HS-27A (cell line): ENCODE data around the gene ACVR1.
"Not testable (repeated sequence)": the region's sequence is repeated elsewhere in the genome, so short reads cannot be mapped to it uniquely, and the experiment has no call there.

Experiments used
- DNase-seq: peaks from one replicate; pipeline ENCODE4 v3.0.0-alpha.2; 2012; ENCODE audit warnings: low read depth, missing footprints

Gene ACVR1

DNA sequence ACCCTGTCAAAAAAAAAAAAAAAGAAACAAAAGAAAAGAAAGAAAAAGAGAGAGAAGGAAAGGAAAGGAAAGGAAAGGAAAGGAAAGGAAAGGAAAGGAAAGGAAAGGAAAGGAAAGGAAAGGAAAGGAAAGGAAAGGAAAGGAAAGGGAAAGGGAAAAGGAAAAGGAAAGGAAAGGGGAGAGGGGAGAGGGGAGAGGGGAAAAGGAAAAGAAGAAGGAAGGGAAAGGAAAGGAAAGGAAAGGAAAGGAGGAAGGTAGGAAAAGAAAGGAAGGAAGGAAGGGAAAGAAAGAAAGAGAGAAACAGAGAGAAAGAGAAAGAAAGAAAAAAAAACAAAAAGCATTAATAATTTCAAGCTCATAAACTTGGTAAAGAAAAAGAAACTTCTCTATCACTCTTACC lies 49.5 kb downstream of the ACVR1 start:
- not testable (repeated sequence) for DNase-seq

DNA sequence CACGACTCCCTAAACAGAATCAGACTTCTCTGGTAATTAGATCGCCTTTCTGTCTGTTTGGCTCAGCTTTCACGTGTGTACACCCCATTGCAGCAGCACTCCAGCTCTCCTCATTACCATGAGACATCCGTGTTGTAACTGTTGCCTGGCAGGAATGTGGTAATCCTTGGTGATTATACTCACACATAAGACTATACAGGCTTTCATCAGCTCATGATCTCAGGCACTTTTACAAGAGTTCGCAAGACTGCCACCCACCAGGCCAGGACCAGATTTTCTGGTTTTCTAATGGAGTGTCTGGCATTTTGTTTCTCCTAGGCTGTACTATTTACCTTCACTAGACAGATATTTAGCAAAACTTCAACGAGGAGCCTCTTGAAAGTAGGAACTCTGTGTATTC lies 50.2 kb downstream of the ACVR1 start:
- no peak for DNase-seq

DNA sequence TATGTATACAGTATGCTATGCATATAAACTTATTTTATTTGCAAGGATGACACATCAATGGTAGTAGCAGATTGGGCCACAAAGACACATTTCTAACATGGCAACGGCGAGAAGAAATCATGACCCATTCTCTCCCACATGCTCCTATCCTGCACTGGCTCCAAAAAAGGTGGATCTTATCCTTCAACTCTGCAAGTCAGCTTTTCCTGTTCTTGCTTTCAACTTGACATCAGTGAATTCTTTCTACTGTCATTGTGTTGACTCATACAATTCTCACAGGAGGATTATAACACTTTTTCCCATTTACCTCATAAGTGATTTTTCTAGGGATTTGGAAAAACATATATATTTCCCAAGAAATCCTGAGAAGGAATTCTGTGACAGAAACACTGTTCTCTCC lies 53.1 kb downstream of the ACVR1 start:
- no peak for DNase-seq

DNA sequence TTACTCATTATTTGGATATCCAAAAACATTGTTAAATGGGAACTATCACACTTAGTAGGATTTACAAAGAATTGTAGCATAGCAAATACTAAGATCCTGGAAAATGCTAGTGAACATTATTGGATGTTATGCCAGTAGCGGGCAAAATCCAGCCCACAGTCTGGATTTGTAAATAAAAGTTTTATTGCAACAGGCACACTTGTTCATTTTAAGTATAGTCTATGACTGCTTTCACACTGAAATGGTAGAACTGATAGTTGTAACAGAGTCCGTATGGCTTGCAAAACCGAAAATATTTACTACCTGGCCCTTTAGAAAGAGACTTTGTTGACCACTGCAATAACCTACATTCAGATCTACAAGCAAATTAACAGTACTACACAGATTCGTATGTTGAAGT lies 53.6 kb downstream of the ACVR1 start:
- DNase-seq, result no peak

DNA sequence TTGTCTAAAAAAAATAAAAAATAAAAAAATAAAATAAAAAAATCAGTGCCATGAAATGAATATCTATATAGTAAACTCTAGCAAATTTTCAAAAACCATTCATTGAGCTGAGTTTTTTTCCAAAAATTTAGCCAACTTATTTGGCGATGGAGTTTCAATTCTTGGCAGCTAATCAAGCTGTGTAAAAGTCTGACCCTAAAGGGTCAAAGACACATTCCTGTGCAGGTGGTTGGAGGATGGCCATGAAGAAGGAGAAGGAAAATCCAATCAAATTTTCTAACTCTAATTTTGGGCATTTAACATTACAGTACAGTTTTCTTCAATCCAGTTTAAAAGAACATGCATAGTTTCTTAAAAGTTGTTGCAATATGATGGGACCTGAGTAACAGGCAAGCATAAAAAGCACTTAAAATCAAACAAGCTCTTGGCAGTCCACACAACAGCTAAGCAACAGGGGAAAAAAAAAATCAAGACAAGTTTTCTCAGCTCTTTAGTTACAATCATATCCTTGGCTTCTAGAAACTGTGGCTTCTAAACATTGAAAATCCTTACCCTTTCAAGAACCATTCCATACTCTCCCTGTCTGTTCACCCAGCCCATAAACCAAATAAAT lies 54.5 kb downstream of the ACVR1 start:
- DNase-seq, result no peak

DNA sequence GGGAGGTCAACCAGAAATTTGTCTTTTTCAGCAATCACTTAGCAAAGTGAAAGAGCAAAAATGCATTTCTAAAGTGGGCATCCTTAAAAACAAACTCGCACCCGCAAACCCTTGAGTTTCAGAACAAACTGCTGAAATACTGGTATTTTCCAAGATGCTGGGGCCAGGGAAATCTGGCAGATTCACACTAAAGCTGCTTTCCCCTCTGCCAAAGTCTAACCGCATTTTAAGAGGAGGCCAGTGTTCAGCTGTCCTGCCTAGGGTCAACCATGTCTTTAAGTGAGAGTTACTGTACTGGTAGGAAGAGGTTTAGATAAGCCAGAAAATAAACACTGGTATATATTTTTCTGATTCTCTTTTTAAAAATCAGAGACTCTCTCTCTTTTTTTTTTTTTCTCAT lies 55.9 kb downstream of the ACVR1 start:
- DNase-seq, result no peak

DNA sequence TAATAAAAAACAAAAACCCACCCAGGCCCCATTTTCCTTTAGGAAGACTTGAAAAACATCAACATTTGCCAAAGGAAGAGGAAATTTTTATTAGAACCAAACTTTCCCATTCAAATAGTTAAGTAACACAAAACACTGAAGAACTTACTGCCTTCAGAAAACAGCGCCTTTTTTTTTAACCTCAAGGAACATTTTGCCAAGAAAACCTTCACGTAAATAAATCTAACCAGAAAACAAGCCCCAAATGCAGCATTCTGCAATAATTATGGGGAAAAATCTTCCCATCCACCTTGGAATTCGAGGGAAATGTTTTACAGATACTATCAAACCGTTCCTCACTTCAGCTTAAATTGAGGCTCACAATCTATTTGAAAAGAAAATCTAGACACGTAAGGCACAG lies 56.4 kb downstream of the ACVR1 start:
- DNase-seq, result no peak

DNA sequence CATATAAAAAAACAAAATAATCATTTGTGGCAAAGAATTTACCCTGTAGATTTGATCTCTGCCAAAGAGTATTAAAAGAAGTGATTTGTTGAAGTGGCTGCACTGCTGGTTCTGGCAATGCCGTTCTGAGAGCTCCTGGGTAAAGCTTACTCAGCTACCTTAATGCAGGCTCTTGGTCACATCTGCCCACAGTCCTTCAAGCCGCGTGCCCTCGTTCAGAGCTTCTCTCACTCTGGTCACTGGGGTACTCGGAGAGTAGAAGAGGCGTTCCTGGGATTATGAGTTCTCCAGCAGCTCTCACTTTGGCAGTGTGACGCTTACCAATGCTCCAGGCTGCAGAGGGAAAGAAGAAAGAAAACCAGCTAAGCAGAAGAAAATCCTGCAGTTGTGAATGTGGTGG lies 57.9 kb downstream of the ACVR1 start:
- DNase-seq, result no peak

DNA sequence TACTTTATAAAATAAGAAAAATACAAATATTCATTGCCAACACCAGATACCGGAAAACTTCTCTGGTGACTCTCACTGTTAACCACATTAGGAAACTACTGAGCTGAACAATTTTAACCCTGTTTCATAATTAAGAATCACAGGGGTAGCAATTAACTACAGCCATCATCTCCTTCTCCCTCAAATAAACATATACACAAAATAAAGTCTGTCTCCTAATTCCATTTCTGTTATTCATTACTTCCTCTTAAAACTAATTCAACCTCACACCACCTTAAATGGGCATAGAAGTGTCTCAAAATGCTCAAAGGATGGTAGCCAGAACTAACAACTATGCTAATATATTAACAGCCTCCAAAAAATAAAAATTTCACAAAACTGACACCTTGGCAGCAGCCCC lies 60.7 kb downstream of the ACVR1 start:
- no peak for DNase-seq

DNA sequence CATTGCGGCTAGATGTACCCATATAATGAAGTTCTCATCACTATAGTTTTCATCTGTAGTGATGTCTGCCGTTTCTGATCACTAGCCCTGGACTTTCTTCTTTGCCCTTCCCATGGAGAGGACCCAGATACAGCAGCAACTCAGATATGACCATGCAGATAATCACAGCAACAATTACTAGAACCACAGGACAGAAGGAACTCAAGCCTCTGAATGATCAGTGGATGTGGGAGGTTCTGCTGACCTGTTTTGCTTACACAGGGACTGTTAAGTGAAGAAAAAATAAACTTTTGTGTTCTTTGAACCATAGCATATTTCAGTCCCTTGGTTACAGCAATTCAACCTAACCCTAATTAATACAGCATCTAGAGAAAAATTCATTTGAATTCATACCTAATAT lies 62.7 kb downstream of the ACVR1 start:
- no peak for DNase-seq

DNA sequence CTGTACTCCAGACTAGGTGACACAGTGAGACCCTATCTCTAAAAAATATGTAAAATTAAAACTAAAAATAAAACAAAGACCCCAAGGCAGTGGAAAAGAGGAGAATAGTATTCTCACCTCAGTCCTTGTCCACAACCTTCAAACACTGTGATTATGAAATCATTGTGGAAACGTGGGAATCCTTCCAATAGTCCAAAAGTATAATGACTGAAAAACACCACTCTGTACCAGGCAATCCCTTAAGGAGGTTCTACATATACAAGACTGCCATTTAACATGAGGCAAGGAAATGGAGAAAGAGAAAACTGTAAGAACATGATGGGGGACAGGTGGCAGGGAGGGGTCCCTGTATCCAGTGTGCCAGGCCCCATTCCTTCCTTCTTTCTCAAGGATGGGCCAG lies 66.1 kb downstream of the ACVR1 start:
- no peak for DNase-seq

DNA sequence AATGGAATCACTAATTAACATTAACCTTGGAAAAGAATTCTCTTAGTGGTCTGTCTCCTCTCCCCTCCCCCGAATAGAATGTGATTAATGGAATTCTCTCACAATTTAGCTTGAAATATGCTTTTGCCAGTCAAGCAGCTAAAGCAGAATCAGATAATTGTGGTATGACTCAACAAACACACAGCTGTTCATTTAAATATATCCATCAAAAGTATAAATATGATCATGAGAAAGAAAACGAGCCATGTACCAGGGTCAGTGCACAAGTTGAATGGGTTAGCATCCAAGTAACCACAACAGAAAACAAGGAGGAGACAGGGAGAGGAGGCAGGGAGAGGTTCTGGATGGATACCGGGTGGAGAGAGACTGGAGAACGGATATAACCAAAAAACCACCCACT lies 66.9 kb downstream of the ACVR1 start:
- no peak for DNase-seq

DNA sequence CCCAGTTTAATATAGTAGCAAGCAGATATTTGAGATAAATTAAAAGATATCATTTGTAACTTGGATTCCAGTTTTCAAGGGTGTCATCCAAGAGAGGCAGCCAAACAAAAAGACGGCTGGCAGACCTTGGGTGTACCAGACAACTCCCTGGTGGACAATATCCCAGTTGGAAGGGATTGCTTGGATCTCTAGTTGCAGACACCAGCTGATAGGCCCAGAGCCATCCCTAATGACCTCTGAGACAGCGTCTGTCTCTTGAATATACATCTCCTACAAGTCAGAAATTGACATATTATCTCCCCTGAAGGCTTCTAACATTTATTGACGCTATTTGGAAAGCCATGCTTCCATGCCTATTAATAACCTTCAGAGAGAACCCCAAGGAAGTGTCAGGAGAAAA lies 67.7 kb downstream of the ACVR1 start:
- no peak for DNase-seq

DNA sequence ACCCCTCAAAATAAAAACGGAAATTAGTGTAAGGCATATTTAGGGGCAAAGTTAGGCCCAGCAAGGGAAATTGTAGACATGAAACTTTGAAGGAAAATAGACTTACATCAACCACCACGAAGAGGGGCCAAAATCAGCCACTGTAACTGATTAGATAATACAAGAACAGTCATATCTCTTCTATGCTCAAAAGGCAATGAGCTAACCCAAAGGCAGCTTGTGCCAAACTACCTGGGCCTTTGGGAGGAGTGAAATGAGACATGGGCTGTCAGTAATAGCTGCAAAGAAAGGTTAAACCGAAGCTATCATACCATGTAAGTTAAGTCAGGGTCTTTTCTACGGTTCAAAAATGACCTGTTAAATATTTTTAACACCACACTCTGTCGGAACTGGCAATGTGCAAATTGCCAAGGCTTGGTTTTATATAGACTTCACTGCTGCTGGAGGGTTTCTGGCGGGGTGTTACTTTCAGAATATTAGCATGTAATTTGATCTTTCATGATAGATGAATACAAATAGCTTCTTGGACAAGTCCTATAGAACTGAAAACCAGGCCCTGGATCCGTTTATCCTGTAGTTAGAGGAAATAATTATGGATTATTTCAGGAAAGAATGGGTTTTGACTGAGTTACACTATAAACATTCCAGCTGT lies 69.6 kb downstream of the ACVR1 start:
- DNase-seq, result no peak

DNA sequence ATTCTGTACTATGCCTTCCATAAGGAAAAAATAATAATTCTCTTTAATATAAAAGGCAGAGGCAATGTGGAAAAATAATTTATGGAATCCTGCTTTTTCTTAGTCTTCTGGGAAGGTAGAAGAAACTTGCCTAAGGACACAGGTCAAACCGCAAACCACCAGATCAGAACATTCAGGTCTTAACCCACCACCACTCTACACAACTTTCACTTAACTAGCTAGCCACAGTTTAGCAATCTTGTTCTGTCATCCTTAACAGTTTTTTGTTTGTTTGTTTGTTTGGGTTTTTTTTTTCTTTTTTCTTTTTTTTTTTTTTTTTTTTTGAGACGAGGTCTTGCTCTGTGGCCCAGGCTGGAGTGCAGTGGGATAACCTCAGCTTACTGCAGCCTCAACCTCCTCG lies 70.6 kb downstream of the ACVR1 start:
- DNase-seq, result no peak

DNA sequence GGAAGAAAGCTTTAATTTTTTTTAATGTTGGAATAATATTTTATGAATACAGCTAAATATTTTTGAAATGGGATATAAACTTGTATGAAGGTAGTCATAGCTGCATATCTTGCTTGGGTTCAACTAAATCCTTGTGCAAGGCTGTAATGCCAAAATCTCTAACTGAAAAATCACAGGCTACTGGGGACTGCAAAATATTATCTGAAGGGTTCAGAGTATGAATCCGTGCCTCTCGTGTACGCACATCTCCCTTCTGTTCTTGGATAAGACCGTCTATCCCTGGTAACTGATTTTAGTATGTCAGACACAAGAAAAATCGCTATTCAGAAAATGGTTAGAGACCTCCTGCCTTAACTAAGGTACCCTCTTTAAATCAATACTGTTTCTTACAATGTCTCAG lies 71.8 kb downstream of the ACVR1 start:
- no peak for DNase-seq

DNA sequence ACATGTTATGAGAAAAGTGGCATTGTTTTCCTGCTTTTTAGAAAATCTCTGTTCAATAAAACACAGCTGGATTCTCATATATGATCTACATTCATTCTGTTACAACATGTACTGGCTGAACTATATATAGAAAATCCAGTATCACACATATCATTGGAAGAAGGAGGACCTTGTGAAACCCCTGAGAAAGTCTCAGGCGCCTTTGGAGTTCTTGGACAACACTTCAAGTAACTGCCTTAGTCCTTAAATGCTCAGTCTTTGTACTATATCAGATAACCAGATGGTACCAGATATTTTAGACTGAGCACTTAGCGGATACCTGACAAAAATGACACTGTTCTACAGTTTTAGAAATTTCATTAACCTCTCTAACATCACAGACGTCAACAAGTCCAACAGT lies 72.2 kb downstream of the ACVR1 start:
- DNase-seq, result no peak

DNA sequence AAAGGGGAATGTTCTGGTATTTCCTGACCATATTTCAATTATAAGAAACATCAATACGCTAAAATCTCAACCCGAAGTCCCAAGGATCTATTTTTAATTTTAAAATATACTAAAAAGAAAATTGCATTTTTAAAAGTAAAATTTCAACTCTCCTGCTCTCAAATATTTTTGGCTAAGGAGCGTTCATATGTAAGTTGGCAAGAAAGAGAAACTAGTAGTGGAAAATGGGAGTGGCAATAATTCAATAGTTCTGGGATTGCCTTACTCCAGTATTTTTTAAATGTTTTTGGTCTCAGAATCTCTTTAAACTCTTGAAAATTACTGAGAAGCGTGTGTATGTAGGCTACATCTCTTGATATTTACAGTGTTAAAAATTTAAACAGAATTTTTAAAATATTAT lies 72.7 kb downstream of the ACVR1 start:
- no peak for DNase-seq

DNA sequence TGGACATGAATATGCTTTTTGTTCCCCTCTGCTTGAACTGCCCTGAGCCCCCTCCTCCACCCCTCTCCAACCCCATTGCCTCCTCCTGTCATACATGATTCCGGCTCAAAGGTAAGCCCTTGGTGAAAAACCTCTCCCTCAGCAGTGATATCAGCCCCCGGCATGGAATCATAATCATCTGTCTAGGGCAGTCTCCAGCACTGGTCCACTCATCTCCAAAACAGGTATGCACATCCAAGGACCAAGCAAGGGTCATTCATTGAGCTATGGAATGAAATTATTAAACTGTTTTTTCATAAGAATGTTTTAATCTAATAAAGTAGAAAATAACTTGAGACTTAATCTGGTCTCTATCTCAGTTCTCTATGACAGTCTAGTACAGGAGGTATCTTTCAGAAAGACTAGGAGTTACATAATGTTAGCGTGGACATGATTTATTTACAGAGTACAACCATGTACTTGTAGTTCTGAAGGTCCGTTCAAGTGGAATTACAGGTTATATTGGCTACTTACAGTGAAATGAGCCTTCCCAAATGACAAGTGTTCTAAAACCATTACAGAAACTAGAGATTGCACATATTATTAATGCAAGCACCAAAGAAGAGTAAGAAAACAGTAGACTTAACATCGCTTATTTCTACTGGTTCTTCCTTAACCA lies 75.2 kb downstream of the ACVR1 start:
- no peak for DNase-seq

DNA sequence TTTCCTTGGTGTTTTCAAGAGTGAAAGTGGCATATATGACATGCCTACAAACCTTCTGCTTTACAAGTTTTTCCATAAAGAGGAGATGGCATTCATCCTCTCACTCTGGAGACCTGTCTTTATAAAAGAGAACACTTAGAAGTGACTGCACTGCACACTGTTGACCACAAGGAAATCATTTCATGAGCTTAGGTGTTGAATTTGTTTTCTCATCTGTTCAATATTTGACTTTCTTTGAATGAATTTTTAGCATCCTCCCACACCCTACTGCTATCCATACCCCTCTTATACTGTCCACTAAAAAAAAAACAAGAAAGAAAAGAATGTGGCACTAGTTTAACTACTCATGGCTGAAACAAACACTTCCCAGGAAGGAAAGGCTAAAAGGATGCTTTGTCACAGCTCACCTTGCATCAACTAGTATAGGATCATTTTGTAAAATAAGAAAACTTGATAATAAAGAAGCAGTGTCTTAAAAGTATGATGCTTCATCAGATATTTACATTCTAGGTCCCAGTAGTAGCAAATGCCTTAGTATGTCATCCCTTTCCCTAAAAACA lies 83.0 kb downstream of the ACVR1 start:
- no peak for DNase-seq

DNA sequence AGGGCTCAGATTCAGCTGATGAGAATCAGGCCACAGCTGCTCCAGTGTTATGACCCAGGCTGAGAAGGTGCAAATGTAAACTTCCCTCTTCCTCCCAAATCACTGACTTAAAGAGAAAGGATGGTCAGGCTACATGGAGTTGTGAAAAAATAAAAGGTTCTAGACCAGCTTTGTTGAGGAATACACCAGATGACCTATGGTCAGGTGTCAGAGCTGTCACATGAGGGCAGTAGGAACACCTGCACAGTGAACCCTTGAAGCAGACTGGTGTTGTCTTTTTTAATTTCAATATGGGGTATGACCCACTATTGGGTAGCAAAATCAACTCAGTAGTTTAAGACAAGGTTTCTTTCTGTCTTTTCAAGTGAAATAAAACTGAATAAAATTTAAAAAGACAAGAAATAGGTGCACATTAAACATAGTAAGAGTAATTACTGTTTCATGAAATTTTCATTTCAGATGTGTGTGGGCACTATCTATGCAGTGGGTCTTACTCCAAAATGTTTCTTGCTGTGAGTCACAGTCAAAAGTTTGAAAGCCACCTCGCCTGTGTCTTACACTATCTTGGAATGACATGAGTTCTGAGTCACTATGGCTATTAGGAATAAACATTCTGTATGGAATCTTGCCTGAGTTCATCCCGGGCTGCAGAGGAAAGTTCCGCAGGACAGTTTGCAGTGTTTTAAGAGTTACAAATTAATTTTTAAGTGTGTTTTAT lies 83.6 kb downstream of the ACVR1 start:
- DNase-seq, result no peak

DNA sequence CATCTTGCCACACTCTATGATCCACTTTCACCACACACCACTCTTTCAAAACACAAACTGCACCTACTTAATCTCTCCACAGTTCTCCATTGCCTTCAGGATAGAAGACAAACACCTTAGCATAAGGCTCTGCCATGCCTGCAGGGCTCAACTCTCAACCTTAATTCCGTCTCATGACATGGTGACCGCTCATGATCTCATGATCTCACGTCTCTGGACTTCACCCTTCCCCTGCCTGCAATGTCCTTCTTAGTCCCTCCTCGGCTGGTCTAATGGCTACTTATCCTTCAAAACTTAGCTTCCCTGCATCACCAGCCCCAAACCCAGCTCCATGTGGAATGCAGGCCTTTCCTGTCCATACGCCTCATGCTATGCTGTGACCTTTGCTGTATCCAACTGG lies 85.3 kb downstream of the ACVR1 start:
- DNase-seq, result no peak

DNA sequence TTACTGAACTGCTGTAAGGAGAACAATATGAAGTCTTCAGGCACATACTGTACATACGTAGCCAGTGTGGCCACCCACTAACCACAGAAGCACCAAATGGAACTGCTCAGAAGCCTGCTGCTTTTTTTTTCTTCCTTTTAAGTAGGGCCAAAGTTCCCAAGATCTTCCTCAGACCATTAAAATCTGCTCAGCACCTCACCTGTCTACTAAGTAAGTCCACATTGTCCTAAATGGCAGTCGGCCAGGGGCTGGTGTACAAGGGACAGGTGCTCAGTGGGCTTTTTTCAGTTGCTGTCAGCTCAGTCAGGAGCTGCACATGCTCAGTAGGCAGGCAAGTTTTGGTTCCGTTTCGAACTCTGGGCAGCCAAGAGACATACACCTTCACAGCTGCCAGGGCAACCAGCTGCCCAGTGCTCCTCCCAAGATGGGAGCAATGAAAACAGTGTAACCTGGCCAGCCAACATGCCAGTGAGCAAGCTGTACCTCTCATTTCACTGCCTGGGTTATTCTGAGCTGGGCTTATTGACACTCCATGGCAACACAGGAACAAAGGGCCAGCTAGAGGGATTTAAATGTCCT lies 86.1 kb downstream of the ACVR1 start:
- DNase-seq, result no peak
